HEK293 (cell line): ENCODE results near the gene ARHGAP4.

Experiments
- GFI1B ChIP-seq: fragments of 450-650 bp; formaldehyde crosslinking; IDR thresholded peaks from 2 replicates; pipeline ENCODE4 v1.5.1; 2016; ENCODE audit warnings: missing biosample characterization, missing genetic modification characterization
- KLF16 ChIP-seq: fragments of 450-650 bp; formaldehyde crosslinking; IDR thresholded peaks from 2 replicates; pipeline ENCODE4 v1.5.1; 2017; ENCODE audit warnings: missing biosample characterization, missing genetic modification characterization
- MEIS1 ChIP-seq: sonication (generic); formaldehyde crosslinking; IDR thresholded peaks from 2 replicates; pipeline ENCODE4 v1.8.1; 2022; ENCODE audit warnings: missing genetic modification reagents, mild to moderate bottlenecking, borderline replicate concordance
- PBX3 ChIP-seq: sonication (generic); formaldehyde crosslinking; IDR thresholded peaks from 2 replicates; pipeline ENCODE4 v1.8.1; 2022; ENCODE audit warnings: mild to moderate bottlenecking, moderate library complexity, missing genetic modification reagents
- YY1 ChIP-seq: fragments of 450-650 bp; formaldehyde crosslinking; IDR thresholded peaks from 2 replicates; pipeline ENCODE4 v1.5.1; 2018; ENCODE audit warnings: missing biosample characterization, missing genetic modification characterization
- ZBTB1 ChIP-seq: fragments of 450-650 bp; formaldehyde crosslinking; IDR thresholded peaks from 2 replicates; pipeline ENCODE4 v1.5.1; 2016; ENCODE audit warnings: missing biosample characterization, missing genetic modification characterization
- ZBTB6 ChIP-seq: fragments of 450-650 bp; formaldehyde crosslinking; IDR thresholded peaks from 2 replicates; pipeline ENCODE4 v1.5.1; 2017; ENCODE audit warnings: missing biosample characterization, missing genetic modification characterization
- ZBTB7A ChIP-seq: fragments of 450-650 bp; formaldehyde crosslinking; IDR thresholded peaks from 2 replicates; pipeline ENCODE4 v1.5.1; 2016; ENCODE audit warnings: low read depth, missing biosample characterization, missing genetic modification characterization
- ZNF133 ChIP-seq: fragments of 450-650 bp; formaldehyde crosslinking; IDR thresholded peaks from 2 replicates; pipeline ENCODE4 v1.5.1; 2016; ENCODE audit warnings: missing biosample characterization, missing genetic modification characterization
- ZNF140 ChIP-seq: fragments of 450-650 bp; formaldehyde crosslinking; IDR thresholded peaks from 2 replicates; pipeline ENCODE4 v1.5.1; 2016; ENCODE audit warnings: missing biosample characterization, missing genetic modification characterization
- ZNF174 ChIP-seq: fragments of 450-650 bp; formaldehyde crosslinking; IDR thresholded peaks from 2 replicates; pipeline ENCODE4 v1.5.0; 2017; ENCODE audit warnings: missing biosample characterization, mild to moderate bottlenecking, missing genetic modification characterization
- ZNF239 ChIP-seq: fragments of 450-650 bp; formaldehyde crosslinking; IDR thresholded peaks from 2 replicates; pipeline ENCODE4 v1.5.1; 2016; ENCODE audit warnings: missing biosample characterization, missing genetic modification characterization
- ZNF24 ChIP-seq: fragments of 450-650 bp; formaldehyde crosslinking; IDR thresholded peaks from 2 replicates; pipeline ENCODE4 v1.5.1; 2016; ENCODE audit warnings: missing biosample characterization, missing genetic modification characterization
- ZNF354C ChIP-seq: fragments of 450-650 bp; formaldehyde crosslinking; IDR thresholded peaks from 2 replicates; pipeline ENCODE4 v1.5.1; 2016; ENCODE audit warnings: missing biosample characterization, missing genetic modification characterization, low read depth, borderline replicate concordance
- ZNF37A ChIP-seq: fragments of 450-650 bp; IDR thresholded peaks from 2 replicates; pipeline ENCODE4 v1.5.1; 2018; ENCODE audit warnings: missing biosample characterization, missing genetic modification characterization
- ZNF488 ChIP-seq: fragments of 450-650 bp; formaldehyde crosslinking; IDR thresholded peaks from 2 replicates; pipeline ENCODE4 v1.5.1; 2016; ENCODE audit warnings: missing biosample characterization, missing genetic modification characterization
- ZNF560 ChIP-seq: fragments of 450-650 bp; formaldehyde crosslinking; IDR thresholded peaks from 2 replicates; pipeline ENCODE4 v1.5.1; 2017; ENCODE audit warnings: missing biosample characterization, missing genetic modification characterization, borderline replicate concordance
- ZNF561 ChIP-seq: fragments of 450-650 bp; IDR thresholded peaks from 2 replicates; pipeline ENCODE4 v1.5.1; 2018; ENCODE audit warnings: missing biosample characterization, missing genetic modification characterization, borderline replicate concordance
- ZNF670 ChIP-seq: fragments of 450-650 bp; formaldehyde crosslinking; IDR thresholded peaks from 2 replicates; pipeline ENCODE4 v1.5.1; 2016; ENCODE audit warnings: missing biosample characterization, missing genetic modification characterization, low read depth
- ZNF677 ChIP-seq: fragments of 450-650 bp; IDR thresholded peaks from 2 replicates; pipeline ENCODE4 v1.5.0; 2018; ENCODE audit warnings: missing biosample characterization, mild to moderate bottlenecking, missing genetic modification characterization, moderate library complexity
- ZNF768 ChIP-seq: fragments of 450-650 bp; formaldehyde crosslinking; IDR thresholded peaks from 2 replicates; pipeline ENCODE4 v1.5.1; 2018; ENCODE audit warnings: missing biosample characterization, mild to moderate bottlenecking, missing genetic modification characterization
- ZNF837 ChIP-seq: fragments of 450-650 bp; formaldehyde crosslinking; IDR thresholded peaks from 2 replicates; pipeline ENCODE4 v1.5.1; 2016; ENCODE audit warnings: missing biosample characterization, missing genetic modification characterization
- ZSCAN23 ChIP-seq: fragments of 450-650 bp; formaldehyde crosslinking; IDR thresholded peaks from 2 replicates; pipeline ENCODE4 v1.5.1; 2016; ENCODE audit warnings: missing biosample characterization, missing genetic modification characterization
- ZSCAN5A ChIP-seq: fragments of 450-650 bp; formaldehyde crosslinking; IDR thresholded peaks from 2 replicates; pipeline ENCODE4 v1.5.1; 2016; ENCODE audit warnings: missing biosample characterization, missing genetic modification characterization
- TF ChIP-seq, protein P1 (sequence below): fragments of 450-650 bp; formaldehyde crosslinking; conservative IDR thresholded peaks from 2 replicates; pipeline ENCODE4 v1.5.1; 2016; ENCODE audit warnings: low read depth, missing biosample characterization, missing genetic modification characterization
- TF ChIP-seq, protein P2 (sequence below): fragments of 450-650 bp; formaldehyde crosslinking; IDR thresholded peaks from 2 replicates; pipeline ENCODE4 v1.5.1; 2017; ENCODE audit warnings: missing biosample characterization, mild to moderate bottlenecking, missing genetic modification characterization, moderate library complexity
- TF ChIP-seq, protein P3 (sequence below): fragments of 450-650 bp; formaldehyde crosslinking; IDR thresholded peaks from 2 replicates; pipeline ENCODE4 v1.5.1; 2016; ENCODE audit warnings: missing biosample characterization, missing genetic modification characterization

The ARHGAP4 gene

DNA sequence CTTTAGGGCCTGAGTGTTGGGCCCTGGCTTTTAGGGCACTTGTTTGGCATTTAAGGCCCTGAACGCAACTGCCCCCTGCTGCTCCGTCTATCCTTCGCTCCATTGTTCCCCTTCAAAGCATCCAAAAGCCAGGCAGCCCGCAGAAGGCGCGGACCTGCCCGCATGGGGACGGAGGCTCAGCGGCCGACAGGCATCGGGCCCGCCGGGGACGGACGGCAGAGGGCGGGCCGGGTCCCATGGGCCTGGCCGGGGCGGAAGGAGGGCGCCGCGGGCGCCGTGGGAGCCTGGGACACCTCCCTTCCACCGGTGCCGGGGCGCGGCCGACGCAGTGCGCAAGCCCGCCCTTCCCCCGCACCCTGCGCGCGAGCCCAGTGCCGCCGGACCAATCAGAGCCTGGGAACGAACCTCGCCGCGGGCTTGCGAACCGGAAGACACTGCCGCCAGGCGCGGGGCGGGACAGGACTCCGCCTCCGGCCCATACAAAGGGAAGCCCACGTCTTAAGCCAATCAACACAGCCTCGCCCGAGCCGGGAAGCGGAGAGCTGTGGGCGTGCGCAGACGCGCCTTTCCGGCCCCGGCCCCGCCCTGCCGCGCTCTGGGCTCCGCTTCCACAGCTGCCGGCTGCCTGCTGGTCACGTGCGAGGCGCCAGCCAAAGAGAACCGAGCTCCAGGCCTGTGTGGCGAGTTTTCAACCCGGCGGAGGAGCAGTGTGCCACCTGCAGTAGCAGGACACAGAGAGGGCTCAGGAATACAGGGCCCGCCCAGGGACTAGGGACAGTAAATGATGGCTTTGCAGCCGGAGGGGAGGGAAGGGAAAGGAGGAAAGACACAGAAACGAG lies 2.1 kb upstream of the ARHGAP4 start (continued):
- TF ChIP-seq MEIS1 (CRISPR knock-in tag) (no peak), ZNF239 (tag by site-specific recombination) (no peak), ZBTB1 (no peak), ZNF354C (no peak), ZSCAN5A (tag by site-specific recombination) (no peak), ZNF488 (tag by site-specific recombination) (no peak), GFI1B (tag by site-specific recombination) (no peak), ZNF24 (no peak), ZNF670 (no peak), ZBTB6 (no peak; the same call in 1 of the 2 replicates), ZNF133 (tag by site-specific recombination) (no peak), YY1 (peak; percentile 54; the same call in 1 of the 2 replicates), ZNF768 (tag by site-specific recombination) (no peak; the same call in 1 of the 2 replicates), ZNF677 (tag by site-specific recombination) (peak; percentile 50; the same call in 1 of the 2 replicates), ZNF561 (tag by site-specific recombination) (peak; percentile 95), ZSCAN23 (tag by site-specific recombination) (no peak), ZNF560 (no peak), PBX3 (CRISPR knock-in tag) (peak; percentile 97), ZNF174 (tag by site-specific recombination) (no peak), ZNF37A (tag by site-specific recombination) (no peak), ZBTB7A (no peak), KLF16 (tag by site-specific recombination) (no peak), ZNF837 (no peak), ZNF140 (tag by site-specific recombination) (no peak)
- TF ChIP-seq, protein P1, sequence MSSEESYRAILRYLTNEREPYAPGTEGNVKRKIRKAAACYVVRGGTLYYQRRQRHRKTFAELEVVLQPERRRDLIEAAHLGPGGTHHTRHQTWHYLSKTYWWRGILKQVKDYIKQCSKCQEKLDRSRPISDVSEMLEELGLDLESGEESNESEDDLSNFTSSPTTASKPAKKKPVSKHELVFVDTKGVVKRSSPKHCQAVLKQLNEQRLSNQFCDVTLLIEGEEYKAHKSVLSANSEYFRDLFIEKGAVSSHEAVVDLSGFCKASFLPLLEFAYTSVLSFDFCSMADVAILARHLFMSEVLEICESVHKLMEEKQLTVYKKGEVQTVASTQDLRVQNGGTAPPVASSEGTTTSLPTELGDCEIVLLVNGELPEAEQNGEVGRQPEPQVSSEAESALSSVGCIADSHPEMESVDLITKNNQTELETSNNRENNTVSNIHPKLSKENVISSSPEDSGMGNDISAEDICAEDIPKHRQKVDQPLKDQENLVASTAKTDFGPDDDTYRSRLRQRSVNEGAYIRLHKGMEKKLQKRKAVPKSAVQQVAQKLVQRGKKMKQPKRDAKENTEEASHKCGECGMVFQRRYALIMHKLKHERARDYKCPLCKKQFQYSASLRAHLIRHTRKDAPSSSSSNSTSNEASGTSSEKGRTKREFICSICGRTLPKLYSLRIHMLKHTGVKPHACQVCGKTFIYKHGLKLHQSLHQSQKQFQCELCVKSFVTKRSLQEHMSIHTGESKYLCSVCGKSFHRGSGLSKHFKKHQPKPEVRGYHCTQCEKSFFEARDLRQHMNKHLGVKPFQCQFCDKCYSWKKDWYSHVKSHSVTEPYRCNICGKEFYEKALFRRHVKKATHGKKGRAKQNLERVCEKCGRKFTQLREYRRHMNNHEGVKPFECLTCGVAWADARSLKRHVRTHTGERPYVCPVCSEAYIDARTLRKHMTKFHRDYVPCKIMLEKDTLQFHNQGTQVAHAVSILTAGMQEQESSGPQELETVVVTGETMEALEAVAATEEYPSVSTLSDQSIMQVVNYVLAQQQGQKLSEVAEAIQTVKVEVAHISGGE (tag by site-specific recombination) = peak; percentile 91
- TF ChIP-seq, protein P2, sequence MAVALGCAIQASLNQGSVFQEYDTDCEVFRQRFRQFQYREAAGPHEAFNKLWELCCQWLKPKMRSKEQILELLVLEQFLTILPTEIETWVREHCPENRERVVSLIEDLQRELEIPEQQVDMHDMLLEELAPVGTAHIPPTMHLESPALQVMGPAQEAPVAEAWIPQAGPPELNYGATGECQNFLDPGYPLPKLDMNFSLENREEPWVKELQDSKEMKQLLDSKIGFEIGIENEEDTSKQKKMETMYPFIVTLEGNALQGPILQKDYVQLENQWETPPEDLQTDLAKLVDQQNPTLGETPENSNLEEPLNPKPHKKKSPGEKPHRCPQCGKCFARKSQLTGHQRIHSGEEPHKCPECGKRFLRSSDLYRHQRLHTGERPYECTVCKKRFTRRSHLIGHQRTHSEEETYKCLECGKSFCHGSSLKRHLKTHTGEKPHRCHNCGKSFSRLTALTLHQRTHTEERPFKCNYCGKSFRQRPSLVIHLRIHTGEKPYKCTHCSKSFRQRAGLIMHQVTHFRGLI (tag by site-specific recombination) = no peak
- TF ChIP-seq, protein P3, sequence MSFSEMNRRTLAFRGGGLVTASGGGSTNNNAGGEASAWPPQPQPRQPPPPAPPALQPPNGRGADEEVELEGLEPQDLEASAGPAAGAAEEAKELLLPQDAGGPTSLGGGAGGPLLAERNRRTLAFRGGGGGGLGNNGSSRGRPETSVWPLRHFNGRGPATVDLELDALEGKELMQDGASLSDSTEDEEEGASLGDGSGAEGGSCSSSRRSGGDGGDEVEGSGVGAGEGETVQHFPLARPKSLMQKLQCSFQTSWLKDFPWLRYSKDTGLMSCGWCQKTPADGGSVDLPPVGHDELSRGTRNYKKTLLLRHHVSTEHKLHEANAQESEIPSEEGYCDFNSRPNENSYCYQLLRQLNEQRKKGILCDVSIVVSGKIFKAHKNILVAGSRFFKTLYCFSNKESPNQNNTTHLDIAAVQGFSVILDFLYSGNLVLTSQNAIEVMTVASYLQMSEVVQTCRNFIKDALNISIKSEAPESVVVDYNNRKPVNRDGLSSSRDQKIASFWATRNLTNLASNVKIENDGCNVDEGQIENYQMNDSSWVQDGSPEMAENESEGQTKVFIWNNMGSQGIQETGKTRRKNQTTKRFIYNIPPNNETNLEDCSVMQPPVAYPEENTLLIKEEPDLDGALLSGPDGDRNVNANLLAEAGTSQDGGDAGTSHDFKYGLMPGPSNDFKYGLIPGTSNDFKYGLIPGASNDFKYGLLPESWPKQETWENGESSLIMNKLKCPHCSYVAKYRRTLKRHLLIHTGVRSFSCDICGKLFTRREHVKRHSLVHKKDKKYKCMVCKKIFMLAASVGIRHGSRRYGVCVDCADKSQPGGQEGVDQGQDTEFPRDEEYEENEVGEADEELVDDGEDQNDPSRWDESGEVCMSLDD (tag by site-specific recombination) = no peak
